HG03342 (cell line): ENCODE measurements around the gene DAP3.
"Not testable (repeated sequence)": the region's sequence is repeated elsewhere in the genome, so short reads cannot be mapped to it uniquely, and the experiment has no call there.

Experiments used
- ATAC-seq: cut with Tn5 transposase; IDR thresholded peaks from one replicate; pipeline ENCODE4 v1.9.1; 2021; ENCODE audit warnings: mild to moderate bottlenecking, moderate library complexity; ENCODE audit not compliant: unreplicated experiment

DAP3 gene

DNA sequence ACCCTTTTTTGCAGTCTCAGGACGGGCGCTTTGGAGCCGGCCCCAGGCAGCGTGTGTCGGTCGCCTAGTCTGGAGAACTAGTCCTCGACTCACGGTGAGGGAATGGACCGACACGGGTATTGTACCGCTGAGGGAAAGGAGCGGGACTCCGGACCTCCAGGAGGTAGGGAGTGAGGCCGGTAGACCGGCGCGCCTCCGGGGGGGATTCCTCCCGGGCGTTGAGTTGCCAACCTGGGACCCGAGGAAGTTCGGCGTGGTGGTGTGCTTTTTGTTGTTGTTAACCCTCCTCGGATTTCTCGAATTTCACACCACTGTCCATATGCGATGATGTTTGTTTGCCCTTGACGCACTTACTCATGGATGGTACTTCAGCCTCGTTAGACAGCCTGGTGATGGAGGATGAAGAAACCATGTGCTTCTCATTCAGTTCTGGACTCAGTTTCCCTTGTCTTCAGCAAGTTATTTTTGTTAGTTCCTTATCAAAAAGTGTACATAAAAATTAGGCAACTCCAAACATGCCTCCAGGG, at the start of gene DAP3:
Gene DAP3, plus strand, starts transcription at position 11 of the 527 bp plus-strand sequence. CDS start 20,689 bp downstream, outside the sequence.
- not testable (repeated sequence) for ATAC-seq

DNA sequence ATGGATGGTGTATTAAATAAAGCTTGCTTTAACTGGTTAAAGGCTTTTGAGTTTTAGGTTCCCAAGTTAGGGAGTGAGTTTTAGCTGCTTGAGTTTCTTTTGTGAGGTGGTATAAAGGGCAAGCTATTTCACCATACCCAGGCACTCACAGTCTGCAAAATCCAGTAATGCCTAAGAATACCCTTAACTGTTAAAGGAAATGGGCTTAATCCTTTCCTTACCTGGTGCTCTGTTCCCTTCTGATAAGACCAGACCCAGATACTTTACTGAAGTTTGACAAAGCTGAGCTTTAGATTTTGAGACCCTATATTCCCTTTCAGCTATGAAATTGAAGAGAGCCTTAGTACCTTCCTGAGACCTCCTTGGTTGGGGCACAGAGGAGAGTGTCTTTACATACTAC, 48.5 kb upstream of the DAP3 start:
- no peak for ATAC-seq

DNA sequence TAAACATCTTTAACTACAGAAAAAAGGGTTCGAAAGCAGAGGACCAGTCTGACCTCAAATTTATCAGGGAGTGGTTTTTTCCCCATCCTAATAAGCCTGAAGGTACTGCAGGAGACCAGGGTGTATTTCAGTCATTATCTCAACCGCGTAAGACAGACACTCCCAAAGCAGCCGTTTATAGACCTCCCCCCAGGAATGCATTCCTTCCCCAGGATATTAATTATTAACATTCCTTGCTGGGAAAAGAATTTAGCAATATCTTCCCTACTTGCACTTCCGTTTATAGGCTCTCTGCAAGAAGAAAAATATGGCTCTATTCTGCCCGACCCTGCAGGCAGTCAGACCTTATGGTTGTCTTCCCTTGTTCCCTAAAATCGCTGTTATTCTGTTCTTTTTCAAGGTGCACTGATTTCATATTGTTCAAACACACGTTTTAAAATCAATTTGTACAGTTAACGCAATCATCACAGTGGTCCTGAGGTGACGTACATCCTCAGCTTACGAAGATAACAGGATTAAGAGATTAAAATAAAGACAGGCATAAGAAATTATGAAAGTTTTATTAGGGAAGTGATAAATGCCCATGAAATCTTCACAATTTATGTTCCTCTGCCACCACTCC, 46.2 kb upstream of the DAP3 start:
- ATAC-seq: not testable (repeated sequence)

DNA sequence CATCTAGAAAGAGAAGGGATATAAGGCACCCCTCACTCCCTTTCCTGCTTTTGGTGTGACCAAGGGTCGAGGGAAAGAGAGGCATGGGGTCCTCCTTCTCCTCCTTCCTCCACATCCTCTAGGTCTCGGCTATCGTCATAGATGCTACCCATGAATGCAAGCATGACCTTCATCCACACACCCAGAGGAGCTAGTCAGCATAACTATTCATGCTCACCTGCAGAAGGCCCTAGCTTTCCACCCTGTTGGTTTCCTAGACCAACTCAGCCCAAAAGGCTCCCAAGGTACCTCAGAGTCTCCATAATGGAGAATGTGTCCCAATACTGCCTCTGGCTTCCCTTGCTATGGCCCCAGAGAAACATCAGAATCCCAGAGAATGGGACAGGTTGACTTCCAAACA, 45.7 kb upstream of the DAP3 start:
- no peak for ATAC-seq

DNA sequence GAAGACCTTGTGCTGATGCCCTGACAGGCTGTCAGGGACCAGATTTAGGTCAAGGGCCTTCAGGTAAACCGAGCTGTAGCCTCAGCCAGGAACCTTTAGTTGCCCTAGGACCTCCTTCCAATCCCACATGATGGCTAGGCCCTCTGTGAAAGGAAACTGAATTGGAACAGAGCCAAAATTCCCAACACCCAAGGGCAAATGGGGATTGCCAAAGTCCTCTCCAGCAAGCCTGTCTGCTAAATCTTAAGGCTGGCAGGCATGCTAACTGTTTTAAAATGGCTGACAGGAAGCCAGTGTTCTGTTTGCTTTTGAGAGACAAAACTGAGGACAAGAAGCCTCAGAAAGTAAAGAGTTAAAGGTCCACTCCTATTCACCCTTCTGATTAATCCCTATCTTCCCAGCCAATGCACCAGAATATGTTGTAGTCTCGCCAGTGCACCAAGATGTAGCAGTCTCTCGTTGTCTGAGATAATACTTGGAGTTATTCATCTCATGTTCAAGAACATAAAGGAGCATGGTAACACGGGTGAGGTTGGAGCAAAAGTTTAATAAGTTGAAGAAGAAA, 43.8 kb upstream of the DAP3 start:
- ATAC-seq: no peak

DNA sequence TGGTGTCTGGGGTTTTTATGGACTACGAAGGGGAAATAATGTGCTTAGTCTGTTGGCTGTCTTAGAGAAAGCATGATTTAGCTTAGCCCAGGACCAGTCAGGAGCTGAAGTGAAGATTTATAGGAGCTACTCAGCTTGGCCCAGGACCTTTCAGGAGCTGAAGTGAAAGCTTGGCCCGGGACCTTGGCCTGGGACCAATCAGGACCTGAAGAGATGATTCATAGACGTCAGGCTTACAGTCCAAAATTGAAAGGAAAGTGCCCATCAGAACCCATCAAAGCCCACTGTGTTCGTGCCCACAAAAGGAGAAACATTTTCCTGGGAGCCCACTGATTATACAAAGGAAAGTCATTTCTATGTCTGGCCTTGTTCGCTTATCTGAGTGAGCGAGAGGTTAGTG, 43.2 kb upstream of the DAP3 start:
- ATAC-seq: no peak

DNA sequence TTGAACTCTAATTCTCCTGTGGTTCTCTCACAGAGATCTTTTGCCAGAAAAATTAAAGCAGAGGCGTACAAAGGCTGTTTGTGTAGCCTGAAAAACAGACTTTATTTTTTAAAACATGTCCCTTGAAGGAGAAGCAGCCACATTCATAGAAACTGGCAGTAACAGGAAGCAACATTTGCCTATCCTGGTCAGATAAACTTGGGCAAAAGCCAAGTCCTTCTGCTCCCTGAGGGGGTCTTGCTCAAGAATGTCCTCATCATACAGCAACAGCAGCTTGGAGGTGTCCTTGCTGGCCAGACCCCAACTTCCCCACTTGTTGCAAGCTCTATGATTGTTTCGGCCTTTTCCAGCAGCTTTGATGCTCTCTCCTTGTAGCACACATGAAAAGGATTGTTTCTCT, 42.6 kb upstream of the DAP3 start:
- ATAC-seq: no peak

DNA sequence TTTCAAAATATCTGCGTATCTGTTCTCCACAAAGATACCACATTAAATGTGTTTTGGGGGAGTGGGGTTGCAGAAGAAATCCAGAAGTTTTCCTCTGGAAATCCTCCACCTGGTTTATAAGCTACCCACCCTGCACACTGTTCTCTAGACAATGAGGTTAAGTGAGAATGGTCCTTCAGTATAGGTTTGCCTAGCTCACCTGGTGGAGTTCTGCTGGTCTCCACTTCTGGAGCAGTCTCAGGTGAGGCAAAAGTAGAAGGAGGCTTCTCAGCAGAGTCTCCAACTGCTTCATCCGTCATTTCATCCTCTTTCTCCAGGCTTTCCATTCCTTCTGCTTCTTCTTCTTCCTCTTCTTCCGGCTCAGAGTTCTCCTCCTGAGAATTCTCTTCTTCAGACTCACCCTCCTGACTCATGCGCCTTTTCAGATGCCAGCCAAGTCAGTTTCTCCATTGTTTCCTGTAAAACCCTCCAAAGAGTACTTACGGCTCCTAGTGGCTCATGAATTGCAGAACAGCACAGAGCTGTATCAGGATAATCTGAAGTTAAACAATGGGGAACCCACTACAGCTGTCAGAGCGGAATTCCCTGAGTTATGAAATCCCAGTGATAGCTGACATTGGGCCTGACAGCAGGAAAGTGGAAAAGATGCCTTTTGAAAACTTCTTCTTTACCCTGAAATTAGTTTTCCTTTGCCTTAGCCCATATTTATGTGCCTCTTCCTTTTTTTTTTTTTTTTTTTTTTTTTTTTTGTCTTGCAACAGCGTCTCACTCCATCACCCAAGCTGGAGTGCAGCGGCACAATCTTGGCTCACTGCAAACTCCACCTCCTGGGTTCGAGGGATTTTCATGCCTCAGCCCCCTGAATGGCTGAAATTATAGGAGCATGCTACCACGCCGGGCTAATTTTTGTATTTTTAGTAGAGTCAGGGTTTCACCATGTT, 40.4 kb upstream of the DAP3 start:
- ATAC-seq: no peak

DNA sequence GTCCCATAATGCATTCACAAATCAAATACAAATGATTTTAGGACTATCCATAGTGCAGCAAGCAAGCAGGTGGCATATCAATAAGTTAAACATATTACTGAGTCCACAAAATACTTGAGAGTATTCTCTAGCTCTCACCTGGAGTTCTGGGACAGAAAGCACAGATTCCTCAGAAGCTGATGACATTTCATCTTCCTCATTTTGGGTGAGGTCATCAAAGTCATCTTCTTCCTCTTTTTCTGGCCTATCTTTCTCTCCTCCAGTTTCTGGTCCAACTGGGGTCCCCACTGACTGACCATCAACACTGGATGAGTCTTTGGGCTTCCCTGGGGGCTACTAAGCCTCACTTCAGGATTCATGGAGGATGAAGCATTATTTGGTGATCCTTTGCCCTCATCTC, 39.2 kb upstream of the DAP3 start:
- no peak for ATAC-seq

DNA sequence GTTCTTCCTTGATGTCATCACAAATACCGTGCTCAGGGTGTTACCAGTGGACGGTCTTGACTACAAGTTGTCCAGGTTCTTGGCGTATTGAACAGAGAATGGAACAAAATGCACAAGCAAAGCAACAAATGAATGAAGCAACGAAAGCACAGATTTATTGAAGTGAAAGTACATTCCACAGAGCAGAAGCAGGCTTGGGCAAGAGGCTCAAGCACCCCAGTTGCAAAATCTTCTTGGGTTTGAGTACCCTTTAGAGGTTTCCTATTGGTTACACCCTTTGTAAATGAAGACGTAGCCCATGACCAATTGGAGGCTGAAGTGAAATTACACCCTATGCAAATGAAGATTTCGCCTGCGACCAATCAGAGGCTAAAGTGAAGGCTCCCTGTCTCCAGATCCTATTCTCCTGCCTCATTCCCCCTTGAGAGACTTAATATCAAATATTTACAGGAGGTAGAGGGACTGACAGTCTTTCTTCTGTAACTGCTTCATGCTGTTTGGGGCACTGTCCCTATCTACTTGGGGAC, 38.6 kb upstream of the DAP3 start:
- no peak for ATAC-seq

DNA sequence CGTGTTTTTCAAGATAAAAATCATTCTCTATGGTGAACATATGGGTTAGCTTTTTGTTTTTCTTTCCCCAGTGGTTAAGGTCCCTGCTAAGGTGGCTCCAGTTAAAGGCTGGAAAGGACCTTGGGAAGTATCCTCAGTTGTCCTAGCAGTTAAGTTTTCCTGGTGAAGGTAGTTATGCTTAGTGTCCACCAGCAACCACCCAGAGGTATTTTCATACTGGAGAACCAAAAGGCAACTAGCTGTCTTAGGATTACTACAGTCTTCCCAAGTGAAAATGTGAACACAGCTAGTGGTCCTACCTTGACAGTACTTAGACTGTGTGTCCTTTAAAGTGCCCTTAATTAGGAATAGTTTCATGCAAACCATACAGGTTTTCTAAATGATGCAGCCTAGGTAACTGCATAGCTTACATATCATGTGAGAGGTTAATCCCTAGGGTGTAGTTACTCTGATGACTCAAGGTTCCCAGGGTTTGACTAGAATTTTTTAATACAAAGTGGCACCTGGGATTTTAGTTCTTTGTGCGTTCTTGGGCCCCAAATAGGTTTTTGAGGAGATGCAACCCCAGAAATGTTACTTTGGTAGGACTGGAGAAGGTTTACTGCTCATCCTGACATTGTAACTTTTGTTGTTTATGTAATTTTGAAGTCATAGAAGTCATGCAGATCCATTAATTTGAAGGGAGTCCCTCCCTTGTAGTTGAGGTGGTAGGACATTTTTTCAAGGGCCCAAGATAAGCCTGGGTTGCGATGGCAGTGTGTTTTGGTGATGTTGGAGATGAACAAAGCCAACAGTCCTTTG, 36.8 kb upstream of the DAP3 start:
- no peak for ATAC-seq

DNA sequence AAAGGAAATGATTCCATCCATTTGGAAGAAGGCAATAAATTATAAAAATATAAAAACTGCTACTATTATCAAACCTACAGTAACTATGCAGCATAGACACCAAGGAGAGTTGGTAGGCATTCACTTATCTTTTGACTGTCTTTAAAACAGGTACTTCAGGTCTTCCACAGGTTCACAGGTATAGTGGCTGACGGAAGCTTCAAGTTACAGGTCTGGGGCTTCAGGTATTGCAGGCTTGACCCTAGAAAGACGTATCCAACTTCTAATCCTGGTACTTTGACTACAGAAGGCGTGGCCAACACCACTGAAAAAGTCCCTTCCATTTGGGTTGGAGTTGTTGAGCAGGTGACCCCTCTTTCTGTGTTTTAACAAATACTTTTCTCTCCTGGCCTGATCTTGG, 35.9 kb upstream of the DAP3 start:
- ATAC-seq: no peak

DNA sequence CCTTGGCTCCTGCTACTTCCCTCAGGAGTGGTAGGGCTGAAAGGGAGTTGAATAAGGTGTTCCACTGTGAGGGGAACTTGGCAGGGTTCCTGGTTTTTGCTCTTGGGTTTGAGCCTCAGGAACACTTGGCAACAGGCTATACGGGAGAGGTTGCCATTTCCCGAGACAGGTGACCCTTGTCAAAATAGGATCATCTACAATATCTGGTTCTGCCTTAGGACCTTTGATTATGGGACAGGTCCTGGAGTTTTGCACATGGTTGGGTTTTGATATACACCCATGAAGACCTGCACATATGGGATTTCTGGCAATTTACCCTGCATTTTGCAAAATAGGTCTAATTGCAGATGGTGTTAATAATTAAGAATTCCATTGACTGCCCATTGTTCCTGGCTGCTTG, 31.4 kb upstream of the DAP3 start:
- no peak for ATAC-seq

DNA sequence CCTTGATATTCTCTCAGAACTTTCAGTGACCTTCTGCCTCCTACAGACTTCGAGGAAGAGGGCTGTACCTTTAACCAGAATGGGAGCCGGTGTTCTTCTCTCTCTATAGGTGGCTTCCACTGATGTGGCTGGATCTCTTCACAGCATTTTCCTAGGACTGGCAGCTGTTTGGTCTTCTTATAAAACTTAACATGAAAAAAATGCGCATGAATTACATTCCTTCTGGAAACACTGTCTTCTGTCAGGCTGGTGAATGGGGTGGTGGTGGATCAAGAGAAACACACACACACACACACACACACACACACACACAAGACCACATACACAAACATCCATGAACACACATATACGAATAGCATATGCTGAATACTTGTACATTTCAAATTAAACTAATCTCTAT, 27.7 kb upstream of the DAP3 start:
- not testable (repeated sequence) for ATAC-seq

DNA sequence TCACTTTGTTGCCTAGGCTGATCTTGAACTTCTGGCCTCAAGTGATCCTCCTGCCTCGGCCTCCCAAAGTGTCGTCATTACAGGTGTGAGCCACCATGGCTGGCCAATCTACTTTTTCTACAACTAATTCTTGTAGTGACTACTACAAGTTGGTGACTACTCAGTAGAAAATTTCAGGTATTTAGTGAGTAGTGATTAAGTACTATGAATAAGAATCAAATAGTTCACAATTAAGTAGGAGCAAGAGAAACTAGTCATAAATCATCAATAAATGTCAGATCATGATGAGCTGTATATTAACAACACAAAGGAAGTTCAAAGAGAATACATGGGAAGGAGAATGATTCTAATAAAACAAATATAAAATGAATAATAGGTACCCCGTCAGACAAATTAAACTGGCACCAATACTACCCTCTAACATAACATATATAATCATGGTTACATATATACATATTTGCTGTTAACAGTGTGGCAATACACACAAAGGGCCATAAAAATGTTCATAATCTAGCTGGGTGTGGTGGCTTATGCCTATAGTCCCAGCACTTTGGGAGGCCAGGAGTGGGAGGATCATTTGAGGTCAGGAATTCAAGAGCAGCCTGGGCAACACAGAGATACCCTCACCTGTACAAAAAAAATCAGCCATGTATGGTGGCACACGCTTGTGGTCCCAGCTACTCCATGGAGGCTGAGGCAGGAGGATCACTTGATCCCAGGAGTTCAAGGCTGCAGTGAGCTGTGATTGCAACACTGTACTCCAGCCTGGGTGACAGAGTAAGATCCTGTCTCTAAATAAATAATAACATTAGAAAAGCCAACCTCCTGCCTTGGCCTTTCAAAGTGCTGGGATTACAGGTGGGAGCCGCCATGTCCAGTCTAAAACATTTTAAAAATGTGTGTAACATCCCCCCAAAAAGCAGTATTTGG, 19.4 kb upstream of the DAP3 start:
- ATAC-seq: no peak

DNA sequence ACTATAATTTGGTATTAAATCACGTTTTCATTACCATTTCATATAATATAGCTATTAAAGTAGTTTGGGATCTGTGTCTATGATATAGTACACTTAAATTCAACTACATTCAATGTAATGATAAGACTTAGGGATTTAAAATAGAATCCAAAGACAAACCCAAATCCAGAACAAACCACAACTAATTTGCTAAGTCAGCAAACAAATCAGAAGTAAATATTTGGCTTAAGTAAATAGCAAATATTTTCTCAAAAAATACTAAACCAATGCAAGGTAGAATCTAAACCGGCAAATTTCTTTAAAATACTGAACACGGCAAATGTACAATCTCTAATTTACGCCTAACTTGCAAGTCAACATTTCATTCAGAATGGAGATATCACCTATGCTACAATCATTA, 17.1 kb upstream of the DAP3 start:
- ATAC-seq: no peak

DNA sequence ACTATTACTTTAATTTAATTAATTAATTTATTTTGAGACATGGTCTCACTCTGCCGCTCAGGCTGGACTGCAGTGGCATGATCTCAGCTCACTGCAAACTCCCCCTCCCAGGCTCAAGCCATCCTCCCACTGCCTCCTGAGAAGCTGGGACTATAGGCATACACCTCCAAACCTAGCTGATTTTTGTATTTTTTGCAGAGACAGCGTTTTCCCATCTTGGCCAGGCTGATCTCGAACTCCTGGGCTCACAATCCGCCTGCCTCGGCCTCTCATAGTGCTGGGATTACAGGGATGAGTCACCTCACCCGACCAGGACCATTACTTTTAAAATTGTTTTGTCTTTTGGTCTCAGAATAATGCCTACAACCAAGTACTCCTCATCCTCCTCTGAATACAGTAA, 15.9 kb upstream of the DAP3 start:
- no peak for ATAC-seq

DNA sequence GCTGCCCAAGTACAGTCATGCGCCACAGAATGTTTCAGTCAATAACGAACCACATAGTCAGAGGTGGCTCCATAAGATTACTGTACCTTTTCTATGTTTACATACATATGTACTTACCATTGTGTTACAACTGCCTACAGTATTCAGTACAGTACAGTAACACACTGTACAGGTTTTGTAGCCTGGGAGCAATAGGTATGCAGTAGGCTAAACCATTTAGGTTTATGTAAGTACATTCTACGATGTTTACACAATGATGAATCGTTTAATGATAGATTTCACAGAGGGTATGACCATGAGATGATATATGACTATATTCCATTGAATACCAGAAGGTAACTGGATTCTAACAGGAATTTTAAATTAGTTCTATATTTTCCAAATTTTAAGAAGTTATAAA, 10.9 kb upstream of the DAP3 start:
- ATAC-seq: no peak

DNA sequence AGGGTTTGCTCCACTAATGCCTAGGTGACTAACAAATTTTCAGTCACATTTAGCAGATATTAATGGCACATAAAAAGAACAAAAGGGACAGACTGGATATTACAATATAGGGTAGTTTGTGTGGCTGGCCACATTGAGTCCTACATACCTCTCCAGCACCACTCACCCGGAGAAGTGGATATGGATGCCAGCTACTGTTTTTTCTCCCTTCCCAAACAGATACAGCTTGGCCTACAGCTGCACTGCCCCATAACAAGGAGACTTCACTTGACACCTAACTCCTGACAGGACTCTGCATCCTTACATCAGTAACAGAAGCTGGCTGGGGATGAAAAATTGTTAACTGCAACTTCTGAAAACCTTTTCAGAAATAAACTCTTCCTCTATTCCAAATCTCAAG, 9.9 kb upstream of the DAP3 start:
- not testable (repeated sequence) for ATAC-seq

DNA sequence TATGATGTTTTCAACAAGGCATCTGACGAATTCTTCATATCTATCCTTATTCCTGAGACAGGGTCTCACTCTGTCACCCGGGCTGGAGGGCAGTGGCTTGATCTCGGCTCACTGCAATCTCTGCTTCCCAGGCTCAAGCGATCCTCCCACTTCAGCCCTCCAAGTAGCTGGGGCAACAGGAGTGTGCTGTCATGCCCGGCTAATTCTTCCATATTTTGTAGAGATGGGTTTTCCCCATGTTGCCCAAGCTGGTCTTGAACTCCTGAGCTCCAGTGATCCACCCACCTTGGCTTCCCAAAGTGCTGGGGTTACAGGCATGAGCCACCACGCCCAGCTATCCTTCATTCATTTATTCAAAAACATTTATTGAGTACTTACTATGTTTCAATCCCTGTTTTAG, 8.4 kb upstream of the DAP3 start:
- ATAC-seq: no peak
